HepG2 (cell line): Measurements from ENCODE around the gene STBD1. TPM values are rescaled to one million over a fixed set of nuclear protein-coding genes. Genes with fewer than 3 reads are reported as not detected.

Experiments
- ATAC-seq: fragments of 200-7000 bp; cut with Tn5 transposase; 3 replicates; pipeline ENCODE4 v1.9.1; 2020; ENCODE audit warnings: mild to moderate bottlenecking, moderate library complexity
- BruUV-seq: library from RNA; stranded (reverse); fragments of 400-500 nt; replicated peaks from 2 replicates; lab custom pipeline; 2021; lab: Mats Ljungman, UMichigan
- CTCF ChIA-PET: fragments of 300-600 bp; formaldehyde crosslinking; extraction: SDS; loops from one replicate; lab custom pipeline; 2021; ENCODE audit warnings: low total read pairs, inconsistent platforms, low intra/inter-chr PET ratio; lab: Yijun Ruan, JAX
- POLR2A ChIA-PET: fragments of 350-600 bp; sonication (Branson Sonifier 250); formaldehyde crosslinking; loops from one replicate; lab custom pipeline; 2020; ENCODE audit warnings: antibody characterized with exemption, inconsistent platforms; lab: Yijun Ruan, JAX
- DNase-seq: peaks from one replicate; pipeline ENCODE4 v3.0.0-alpha.2; 2015; ENCODE audit warnings: low spot score
- FAIRE-seq: peaks from 3 replicates; lab custom pipeline; 2011; peaks lifted over from hg19 to GRCh38; lab: Jason Lieb, UNC
- H2AFZ ChIP-seq: one replicate; pipeline ENCODE4 v1.6.1; 2011; ENCODE audit warnings: low read length, inconsistent platforms
- H3K27ac ChIP-seq: fragments of 300-600 bp; 3 replicates; pipeline ENCODE4 v1.8.0; 2011; ENCODE audit warnings: mixed run types, mild to moderate bottlenecking, mixed read lengths, low read length, inconsistent platforms; ENCODE audit not compliant: insufficient read depth; ENCODE audit errors: extremely low read length
- H3K27me3 ChIP-seq, 2 experiments: fragments of 200-600 bp in 1 of 2; 2 replicates in 1 of 2; 3 replicates in 1 of 2; pipeline versions ENCODE4 v1.6.0 to v1.8.0; 2011; ENCODE audit warnings: low read length in 2 of 2, mild to moderate bottlenecking in 2 of 2, moderate library complexity in 2 of 2, inconsistent platforms in 1 of 2; ENCODE audit not compliant: insufficient read depth in 2 of 2, control insufficient read depth in 1 of 2
- H3K36me3 ChIP-seq, 2 experiments: fragments of 200-600 bp in 1 of 2; replicated peaks in 1 of 2; 2 replicates in 1 of 2; 3 replicates in 1 of 2; pipeline versions ENCODE4 v1.5.1 to v1.8.0; 2011; ENCODE audit warnings: low read length in 2 of 2, inconsistent platforms in 1 of 2; ENCODE audit not compliant: insufficient read depth in 2 of 2, control insufficient read depth in 1 of 2
- H3K4me1 ChIP-seq: 2 replicates; pipeline ENCODE4 v1.5.1; 2012; ENCODE audit warnings: low read length, inconsistent platforms; ENCODE audit not compliant: insufficient read depth
- H3K4me2 ChIP-seq: 2 replicates; pipeline ENCODE4 v1.6.0; 2011; ENCODE audit warnings: low read depth, low read length, inconsistent platforms
- H3K4me3 ChIP-seq, 3 experiments: fragments of 200-600 bp in 1 of 3; sonication (generic), shearing (Covaris generic) in 1 of 3; replicated peaks in 1 of 3; 2 replicates each; pipeline ENCODE4 v1.5.1; 2011 to 2016; ENCODE audit warnings: low read length in 3 of 3, inconsistent platforms in 2 of 3, low read depth in 2 of 3, mild to moderate bottlenecking in 2 of 3, control low read depth in 1 of 3, mixed read lengths in 1 of 3; ENCODE audit not compliant: insufficient read depth in 1 of 3
- H3K79me2 ChIP-seq: one replicate; pipeline ENCODE4 v1.6.1; 2011; ENCODE audit warnings: low read length, inconsistent platforms; ENCODE audit not compliant: insufficient read depth
- H3K9ac ChIP-seq: 2 replicates; pipeline ENCODE4 v1.6.0; 2011; ENCODE audit warnings: mild to moderate bottlenecking, low read depth, low read length, inconsistent platforms; ENCODE audit not compliant: insufficient read depth
- H3K9me3 ChIP-seq: 2 replicates; pipeline ENCODE4 v1.5.1; 2012; ENCODE audit warnings: mild to moderate bottlenecking, low read length
- H4K20me1 ChIP-seq: 2 replicates; pipeline ENCODE4 v1.6.0; 2011; ENCODE audit warnings: inconsistent platforms, mild to moderate bottlenecking, low read length, moderate library complexity; ENCODE audit not compliant: insufficient read depth
- ARHGAP35 ChIP-seq: sonication (generic); formaldehyde crosslinking; IDR thresholded peaks from 2 replicates; pipeline ENCODE4 v1.9.0; 2022; ENCODE audit warnings: mild to moderate bottlenecking, inconsistent platforms, moderate library complexity, missing genetic modification reagents, borderline replicate concordance
- FOXK1 ChIP-seq: sonication (generic); formaldehyde crosslinking; IDR thresholded peaks from 2 replicates; pipeline ENCODE4 v1.4.0; 2020; ENCODE audit warnings: low read depth, missing genetic modification reagents, borderline replicate concordance
- HOXA7 ChIP-seq: sonication (generic); formaldehyde crosslinking; IDR thresholded peaks from 2 replicates; pipeline ENCODE4 v1.8.1; 2022; ENCODE audit warnings: mild to moderate bottlenecking, missing genetic modification reagents, moderate library complexity
- MAFK ChIP-seq, 2 experiments: IDR thresholded peaks in 1 of 2; conservative IDR thresholded peaks in 1 of 2; 2 replicates each; pipeline ENCODE4 v1.6.1; 2011; ENCODE audit warnings: improper control_type of control experiment in 2 of 2, low read length in 2 of 2
- NR3C1 ChIP-seq: sonication (generic); formaldehyde crosslinking; IDR thresholded peaks from 2 replicates; pipeline ENCODE4 v1.4.0; 2020; ENCODE audit warnings: missing genetic modification reagents
- PITX1 ChIP-seq: sonication (generic); formaldehyde crosslinking; IDR thresholded peaks from 2 replicates; pipeline ENCODE4 v1.5.1; 2020; ENCODE audit warnings: mild to moderate bottlenecking, missing genetic modification reagents
- ZNF234 ChIP-seq: sonication (generic); formaldehyde crosslinking; conservative IDR thresholded peaks from 2 replicates; pipeline ENCODE4 v1.5.1; 2020; ENCODE audit warnings: mild to moderate bottlenecking, missing genetic modification reagents
- ZNF317 ChIP-seq: sonication (generic); formaldehyde crosslinking; IDR thresholded peaks from 2 replicates; pipeline ENCODE4 v1.5.0; 2020; ENCODE audit warnings: mild to moderate bottlenecking, missing genetic modification reagents
- ZNF432 ChIP-seq: sonication (generic); formaldehyde crosslinking; IDR thresholded peaks from 2 replicates; pipeline ENCODE4 v1.5.0; 2020; ENCODE audit warnings: missing genetic modification reagents, mild to moderate bottlenecking, borderline replicate concordance
- ZNF446 ChIP-seq: sonication (generic); formaldehyde crosslinking; IDR thresholded peaks from 2 replicates; pipeline ENCODE4 v1.5.0; 2020; ENCODE audit warnings: mild to moderate bottlenecking, missing genetic modification reagents
- ZNF530 ChIP-seq: sonication (generic); formaldehyde crosslinking; IDR thresholded peaks from 2 replicates; pipeline ENCODE4 v1.5.0; 2020; ENCODE audit warnings: low read depth, mild to moderate bottlenecking, missing genetic modification reagents
- ZSCAN22 ChIP-seq: sonication (generic); formaldehyde crosslinking; IDR thresholded peaks from 2 replicates; pipeline ENCODE4 v1.4.0; 2020; ENCODE audit warnings: mild to moderate bottlenecking, missing genetic modification reagents
- in situ Hi-C: cut with HindIII; loops from 2 replicates; pipeline ENCODE4 v1.10.0; 2017; ENCODE audit warnings: low pct_unique_long_range_greater_than_20kb; ENCODE audit not compliant: extremely low pct_ligation_motif_present
- intact Hi-C: fragments of 100-400 bp; cut with micrococcal nuclease; formaldehyde crosslinking; loops from one replicate; pipeline ENCODE4 v1.10.0; 2022; ENCODE audit not compliant: unreplicated experiment
- polyA plus RNA-seq, 8 experiments: library from polyadenylated mRNA; depleted of rRNA in 3 of 8; stranded (reverse) in 7 of 8; unstranded in 1 of 8; fragments of >200 nt; fragmentation: Illumina TruSeq in 4 of 8; extraction: Trizol in 4 of 8; gene quantifications; 2 replicates each; pipeline versions ENCODE4 v1.2.1 to v1.2.3, GENCODE V29; 2011 to 2016; ENCODE audit warnings: low read depth in 4 of 8, missing spikeins in 1 of 8, mixed read lengths in 1 of 8; ENCODE audit not compliant: insufficient read depth in 1 of 8
- total RNA-seq, 5 experiments: library from RNA; depleted of rRNA; stranded (reverse); fragments of >200 nt; fragmentation: Illumina TruSeq; extraction: Trizol; gene quantifications; 2 replicates each; pipeline ENCODE4 v1.2.3, GENCODE V29; 2016; ENCODE audit warnings: low read depth in 1 of 5
- TF ChIP-seq, protein P1 (sequence below): sonication (generic); formaldehyde crosslinking; IDR thresholded peaks from 2 replicates; pipeline ENCODE4 v1.4.0; 2020; ENCODE audit warnings: missing genetic modification reagents
- TF ChIP-seq, protein P2 (sequence below): sonication (generic); formaldehyde crosslinking; IDR thresholded peaks from 2 replicates; pipeline ENCODE4 v1.4.0; 2020; ENCODE audit warnings: missing genetic modification reagents, borderline replicate concordance
- TF ChIP-seq, protein P3 (sequence below): sonication (generic); formaldehyde crosslinking; conservative IDR thresholded peaks from 2 replicates; pipeline ENCODE4 v1.8.0; 2022; ENCODE audit warnings: missing genetic modification reagents

STBD1 gene
- total and polyA plus RNA-seq, 2 of the 13 experiments (the other 11 are each of a cell fraction or from before 2014, with no cell fraction given) = 2.8 to 4.3 TPM

DNA sequence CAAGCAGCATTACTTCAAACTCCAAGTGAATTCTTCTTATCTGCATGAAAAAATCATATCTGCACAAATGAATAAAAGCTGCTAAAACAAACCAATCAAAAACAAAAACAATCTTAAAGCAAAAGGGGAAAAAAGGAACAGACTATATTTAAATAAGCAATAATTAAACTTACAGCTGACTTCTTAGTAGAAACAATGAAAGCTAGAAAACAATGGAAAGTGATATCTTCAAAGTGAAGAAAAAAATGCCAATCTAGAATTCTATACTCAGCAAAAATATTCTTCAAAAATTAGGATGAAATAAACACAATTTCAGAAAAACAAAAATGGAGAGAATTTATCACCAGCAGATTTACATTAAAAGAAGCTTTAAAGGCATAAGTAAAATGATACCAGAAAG is 20.0 kb downstream of the STBD1 start:
- Histone ChIP-seq H3K27ac (no peak overlapping the region), H3K4me3 (no peak overlapping the region), H3K9me3 (peaks cover 19% of the 10 kb centered on the region), H3K27me3 (no peaks in the 10 kb centered on the region), H3K4me1 (no peaks in the 10 kb centered on the region), H3K4me2 (no peak overlapping the region), H2AFZ (no peak overlapping the region), H3K36me3 (no peaks in the 10 kb centered on the region), H3K9ac (no peak overlapping the region), H4K20me1 (no peaks in the 10 kb centered on the region), H3K79me2 (no peaks in the 10 kb centered on the region)
- TF ChIP-seq MAFK (conservative IDR thresholded peaks at IDR 0.05 in 1 of 2, IDR thresholded peaks at IDR 0.05 in 1 of 2; ENCODE audit: low read length in 2 of 2) (peak in 1 of 2 experiments; percentile 16; a peak in 1 of 4 replicates), ZNF530 (CRISPR knock-in tag) (no peak), ARHGAP35 (CRISPR knock-in tag) (no peak), HOXA7 (no peak), NR3C1 (no peak), PITX1 (no peak), ZNF234 (no peak), ZNF432 (CRISPR knock-in tag) (no peak), ZNF317 (CRISPR knock-in tag) (peak; percentile 98), FOXK1 (CRISPR knock-in tag) (no peak), ZSCAN22 (CRISPR knock-in tag) (no peak), ZNF446 (CRISPR knock-in tag) (no peak)
- TF ChIP-seq, protein P1, sequence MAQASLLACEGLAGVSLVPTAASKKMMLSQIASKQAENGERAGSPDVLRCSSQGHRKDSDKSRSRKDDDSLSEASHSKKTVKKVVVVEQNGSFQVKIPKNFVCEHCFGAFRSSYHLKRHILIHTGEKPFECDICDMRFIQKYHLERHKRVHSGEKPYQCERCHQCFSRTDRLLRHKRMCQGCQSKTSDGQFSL (CRISPR knock-in tag) = no peak
- TF ChIP-seq, protein P2, sequence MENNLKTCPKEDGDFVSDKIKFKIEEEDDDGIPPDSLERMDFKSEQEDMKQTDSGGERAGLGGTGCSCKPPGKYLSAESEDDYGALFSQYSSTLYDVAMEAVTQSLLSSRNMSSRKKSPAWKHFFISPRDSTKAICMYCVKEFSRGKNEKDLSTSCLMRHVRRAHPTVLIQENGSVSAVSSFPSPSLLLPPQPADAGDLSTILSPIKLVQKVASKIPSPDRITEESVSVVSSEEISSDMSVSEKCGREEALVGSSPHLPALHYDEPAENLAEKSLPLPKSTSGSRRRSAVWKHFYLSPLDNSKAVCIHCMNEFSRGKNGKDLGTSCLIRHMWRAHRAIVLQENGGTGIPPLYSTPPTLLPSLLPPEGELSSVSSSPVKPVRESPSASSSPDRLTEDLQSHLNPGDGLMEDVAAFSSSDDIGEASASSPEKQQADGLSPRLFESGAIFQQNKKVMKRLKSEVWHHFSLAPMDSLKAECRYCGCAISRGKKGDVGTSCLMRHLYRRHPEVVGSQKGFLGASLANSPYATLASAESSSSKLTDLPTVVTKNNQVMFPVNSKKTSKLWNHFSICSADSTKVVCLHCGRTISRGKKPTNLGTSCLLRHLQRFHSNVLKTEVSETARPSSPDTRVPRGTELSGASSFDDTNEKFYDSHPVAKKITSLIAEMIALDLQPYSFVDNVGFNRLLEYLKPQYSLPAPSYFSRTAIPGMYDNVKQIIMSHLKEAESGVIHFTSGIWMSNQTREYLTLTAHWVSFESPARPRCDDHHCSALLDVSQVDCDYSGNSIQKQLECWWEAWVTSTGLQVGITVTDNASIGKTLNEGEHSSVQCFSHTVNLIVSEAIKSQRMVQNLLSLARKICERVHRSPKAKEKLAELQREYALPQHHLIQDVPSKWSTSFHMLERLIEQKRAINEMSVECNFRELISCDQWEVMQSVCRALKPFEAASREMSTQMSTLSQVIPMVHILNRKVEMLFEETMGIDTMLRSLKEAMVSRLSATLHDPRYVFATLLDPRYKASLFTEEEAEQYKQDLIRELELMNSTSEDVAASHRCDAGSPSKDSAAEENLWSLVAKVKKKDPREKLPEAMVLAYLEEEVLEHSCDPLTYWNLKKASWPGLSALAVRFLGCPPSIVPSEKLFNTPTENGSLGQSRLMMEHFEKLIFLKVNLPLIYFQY (CRISPR knock-in tag) = no peak
- TF ChIP-seq, protein P3, sequence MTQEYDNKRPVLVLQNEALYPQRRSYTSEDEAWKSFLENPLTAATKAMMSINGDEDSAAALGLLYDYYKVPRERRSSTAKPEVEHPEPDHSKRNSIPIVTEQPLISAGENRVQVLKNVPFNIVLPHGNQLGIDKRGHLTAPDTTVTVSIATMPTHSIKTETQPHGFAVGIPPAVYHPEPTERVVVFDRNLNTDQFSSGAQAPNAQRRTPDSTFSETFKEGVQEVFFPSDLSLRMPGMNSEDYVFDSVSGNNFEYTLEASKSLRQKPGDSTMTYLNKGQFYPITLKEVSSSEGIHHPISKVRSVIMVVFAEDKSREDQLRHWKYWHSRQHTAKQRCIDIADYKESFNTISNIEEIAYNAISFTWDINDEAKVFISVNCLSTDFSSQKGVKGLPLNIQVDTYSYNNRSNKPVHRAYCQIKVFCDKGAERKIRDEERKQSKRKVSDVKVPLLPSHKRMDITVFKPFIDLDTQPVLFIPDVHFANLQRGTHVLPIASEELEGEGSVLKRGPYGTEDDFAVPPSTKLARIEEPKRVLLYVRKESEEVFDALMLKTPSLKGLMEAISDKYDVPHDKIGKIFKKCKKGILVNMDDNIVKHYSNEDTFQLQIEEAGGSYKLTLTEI = no peak
- ATAC-seq (no peak), DNase-seq (no peak), FAIRE-seq (no peak)
- ChIA-PET POLR2A (no interaction called here), CTCF (no interaction called here)
- in situ Hi-C loops = no loop called here
- BruUV-seq = no TSS peak
- intact Hi-C loops = no loop called here
